NT2/D1 (cell line): ENCODE measurements around the gene DDX27.
A peak's percentile ranks its signal among the peaks of the same experiment; 100 is the strongest.

Source experiments
- DNase-seq: peaks from one replicate; pipeline ENCODE4 v3.0.0-alpha.2; 2011; ENCODE audit warnings: low read depth, low spot score
- H3K27me3 ChIP-seq: 2 replicates; pipeline ENCODE4 v1.6.0; 2011; ENCODE audit warnings: mild to moderate bottlenecking; ENCODE audit not compliant: insufficient read length, insufficient read depth
- H3K36me3 ChIP-seq: 2 replicates; pipeline ENCODE4 v1.6.1; 2011; ENCODE audit warnings: mild to moderate bottlenecking, low read length, mixed read lengths; ENCODE audit not compliant: insufficient read depth, insufficient read length
- H3K4me1 ChIP-seq: 2 replicates; pipeline ENCODE4 v1.5.1; 2011; ENCODE audit not compliant: insufficient read depth, insufficient read length
- H3K4me3 ChIP-seq: 2 replicates; pipeline ENCODE4 v1.5.1; 2011; ENCODE audit warnings: low read depth; ENCODE audit not compliant: insufficient read length
- H3K9ac ChIP-seq: 2 replicates; pipeline ENCODE4 v1.6.0; 2011; ENCODE audit warnings: low read depth; ENCODE audit not compliant: insufficient read length
- H3K9me3 ChIP-seq: 2 replicates; pipeline ENCODE4 v1.5.1; 2011; ENCODE audit warnings: mild to moderate bottlenecking, low read length; ENCODE audit not compliant: insufficient read depth
- SUZ12 ChIP-seq: IDR thresholded peaks from 2 replicates; pipeline ENCODE4 v1.6.1; 2011; ENCODE audit not compliant: insufficient read length, insufficient read depth; ENCODE audit errors: extremely low read depth
- YY1 ChIP-seq: IDR thresholded peaks from 2 replicates; pipeline ENCODE4 v1.6.1; 2011; ENCODE audit not compliant: insufficient read length, insufficient read depth
- ZNF274 ChIP-seq: IDR thresholded peaks from 2 replicates; pipeline ENCODE4 v1.6.1; 2011; ENCODE audit warnings: mild to moderate bottlenecking, low read depth, low read length

Gene DDX27

DNA sequence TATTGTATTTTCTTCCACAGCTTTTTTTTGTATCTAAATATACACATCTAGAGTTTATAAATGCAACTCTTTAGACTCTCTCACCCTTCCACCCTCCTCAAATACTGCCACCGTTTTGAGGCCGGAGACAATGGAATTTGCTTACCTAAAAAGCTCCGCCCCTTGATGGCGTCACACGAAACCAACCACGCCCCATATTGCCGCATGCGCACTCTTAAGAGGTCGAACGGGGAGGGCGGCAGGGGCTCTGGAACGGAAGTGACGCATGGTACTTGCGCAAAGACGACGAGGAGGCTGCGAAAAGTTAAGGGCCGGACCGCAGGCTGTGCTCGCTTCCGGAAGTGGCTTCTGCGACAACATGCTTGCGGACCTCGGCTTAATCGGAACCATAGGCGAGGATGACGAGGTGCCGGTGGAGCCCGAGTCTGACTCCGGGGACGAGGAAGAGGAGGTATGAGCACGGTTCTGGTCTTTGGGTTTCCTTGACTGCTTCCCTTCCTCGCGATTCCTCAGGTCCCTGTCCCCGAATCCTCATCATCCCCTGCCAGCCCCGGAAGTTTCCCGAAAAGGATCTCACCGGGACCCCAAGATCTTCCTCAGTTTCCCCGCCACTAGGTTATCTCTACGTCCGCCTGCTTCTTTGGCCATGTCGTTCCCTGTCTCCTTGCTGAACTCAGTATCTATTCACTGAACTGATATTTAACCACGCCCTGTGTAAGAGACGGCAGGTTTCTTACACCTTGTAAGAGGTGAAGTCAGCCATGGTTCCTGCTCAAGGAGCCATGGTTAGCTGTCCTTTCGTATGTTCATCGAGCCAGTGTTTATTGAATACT lies at the start of gene DDX27:
Gene DDX27, plus strand, starts transcription at position 326 of the 833 bp plus-strand sequence. Its CDS starts 33 bp downstream, at position 359.
- Histone ChIP-seq H3K27me3 (no peaks in the 10 kb centered on the region), H3K36me3 (peaks cover 41% of the 10 kb centered on the region), H3K9ac (peak within 1 kb of the TSS; percentile 98), H3K9me3 (no peaks in the 10 kb centered on the region), H3K4me3 (peak within 1 kb of the TSS; percentile 98), H3K4me1 (peaks cover 3% of the 10 kb centered on the region)
- DNase-seq = peak; percentile 99
- TF ChIP-seq SUZ12 (no peak), ZNF274 (no peak)

DNA sequence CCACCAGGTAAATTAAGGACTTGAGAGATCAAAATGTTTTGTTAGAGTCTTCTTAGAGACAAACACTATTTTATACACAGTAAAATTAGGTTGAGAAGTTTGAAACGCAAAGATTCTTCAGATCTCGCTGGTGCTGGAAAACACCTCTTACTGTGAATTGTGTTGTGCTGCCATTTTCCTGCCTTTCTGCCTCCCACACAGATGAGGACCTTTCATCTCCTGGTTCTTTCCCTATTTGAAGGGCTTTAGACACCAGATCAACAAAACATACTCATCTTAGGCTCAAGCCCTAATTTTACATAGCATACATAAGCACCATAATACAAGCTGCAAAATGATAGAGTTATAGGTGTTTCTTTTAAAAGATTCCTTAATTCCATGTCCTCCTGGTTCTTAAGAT lies 49.7 kb upstream of the DDX27 start:
- H3K27me3 ChIP-seq = no peaks in the 10 kb centered on the region
- H3K4me1 ChIP-seq = no peaks in the 10 kb centered on the region
- no peak overlapping the region for H3K4me3 ChIP-seq
- peaks cover 36% of the 10 kb centered on the region for H3K36me3 ChIP-seq
- TF ChIP-seq YY1 (no peak), SUZ12 (no peak), ZNF274 (no peak)
- H3K9ac ChIP-seq = no peak overlapping the region
- H3K9me3 ChIP-seq = no peaks in the 10 kb centered on the region
- DNase-seq = no peak

- H3K36me3 ChIP-seq = peaks cover 31% of the 10 kb centered on the region
- no peak overlapping the region for H3K9ac ChIP-seq
- H3K9me3 ChIP-seq = no peaks in the 10 kb centered on the region
- H3K27me3 ChIP-seq = no peaks in the 10 kb centered on the region
- TF ChIP-seq ZNF274 (no peak), SUZ12 (no peak), YY1 (no peak)
- H3K4me1 ChIP-seq = no peaks in the 10 kb centered on the region
- H3K4me3 ChIP-seq = no peak overlapping the region
- no peak for DNase-seq
These were observed 48.5 kb upstream of the DDX27 start for GRCh38 chr20:49170714-49171113.

DNA sequence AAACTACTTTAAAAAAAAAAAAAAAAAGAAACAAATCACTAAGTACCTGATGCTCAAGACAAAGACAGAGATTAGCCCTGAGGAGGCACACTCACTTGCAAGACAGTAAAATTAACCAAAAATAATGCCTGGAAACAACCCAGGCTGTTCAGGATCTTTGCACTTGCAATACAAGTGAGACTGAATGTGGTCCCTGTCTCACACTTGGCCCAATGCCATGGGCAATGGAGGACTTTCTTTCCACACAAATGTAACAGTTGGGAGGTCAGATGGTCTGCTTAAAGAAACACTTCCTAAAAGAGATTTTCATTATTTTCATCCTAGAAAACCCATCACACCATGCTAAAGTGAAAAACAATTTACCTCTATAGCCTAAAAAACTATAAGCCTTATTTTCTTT lies 47.3 kb upstream of the DDX27 start:
- Histone ChIP-seq H3K27me3 (no peaks in the 10 kb centered on the region), H3K9ac (no peak overlapping the region), H3K9me3 (no peaks in the 10 kb centered on the region), H3K36me3 (peaks cover 23% of the 10 kb centered on the region), H3K4me3 (no peak overlapping the region), H3K4me1 (no peaks in the 10 kb centered on the region)
- TF ChIP-seq SUZ12 (no peak), YY1 (no peak), ZNF274 (no peak)
- DNase-seq = no peak

- Histone ChIP-seq H3K9ac (no peak overlapping the region), H3K27me3 (no peaks in the 10 kb centered on the region), H3K4me1 (no peaks in the 10 kb centered on the region), H3K9me3 (no peaks in the 10 kb centered on the region), H3K4me3 (no peak overlapping the region), H3K36me3 (peaks cover 23% of the 10 kb centered on the region)
- TF ChIP-seq YY1 (no peak), ZNF274 (no peak), SUZ12 (no peak)
- DNase-seq = no peak
These were observed 46.8 kb upstream of the DDX27 start for GRCh38 chr20:49172413-49172812.

DNA sequence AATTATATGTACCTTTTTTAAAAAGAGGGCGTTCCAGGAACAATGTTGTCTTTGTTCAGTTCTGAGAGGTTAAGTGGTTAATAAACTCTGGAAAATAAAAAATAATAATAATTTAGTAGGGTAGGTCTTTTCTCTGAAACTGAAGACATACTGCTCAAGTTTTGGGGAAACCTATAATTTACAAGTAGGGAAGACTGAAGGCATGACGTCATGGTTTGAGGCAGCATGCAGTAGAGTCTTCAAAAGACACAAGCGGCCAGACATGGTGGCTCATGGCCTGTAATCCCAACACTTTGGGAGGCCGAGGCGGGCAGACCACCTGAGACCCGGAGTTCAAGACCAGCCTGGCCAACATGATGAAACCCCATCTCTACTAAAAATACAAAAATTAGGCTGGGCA lies 45.0 kb upstream of the DDX27 start:
- Histone ChIP-seq H3K4me3 (no peak overlapping the region), H3K27me3 (no peaks in the 10 kb centered on the region), H3K4me1 (no peaks in the 10 kb centered on the region), H3K9me3 (no peaks in the 10 kb centered on the region), H3K9ac (no peak overlapping the region), H3K36me3 (peaks cover 27% of the 10 kb centered on the region)
- TF ChIP-seq ZNF274 = no peak
- TF ChIP-seq SUZ12 = no peak
- no peak for TF ChIP-seq YY1
- DNase-seq = no peak

GRCh38 chr20:49179368-49180277 lies 39.6 kb upstream of the DDX27 start:
- no peak for DNase-seq
- Histone ChIP-seq H3K9ac (no peak overlapping the region), H3K36me3 (peaks cover 6% of the 10 kb centered on the region), H3K4me1 (no peaks in the 10 kb centered on the region), H3K27me3 (no peaks in the 10 kb centered on the region), H3K9me3 (no peaks in the 10 kb centered on the region), H3K4me3 (no peak overlapping the region)
- TF ChIP-seq ZNF274 (no peak), SUZ12 (no peak), YY1 (no peak)
